Esophagus muscularis mucosa (tissue), 4 donors: ENCODE data around the gene RNF130.

Experiments
- CTCF ChIP-seq, 3 experiments: fragments of 200-600 bp in 2 of 3; fragments of 450-650 bp in 1 of 3; sonication (generic) in 2 of 3; IDR thresholded peaks; one replicate each; pipeline ENCODE4 v1.5.1; 2017 to 2019; ENCODE audit warnings: antibody characterized with exemption in 3 of 3, mild to moderate bottlenecking in 2 of 3, moderate library complexity in 1 of 3
- EP300 ChIP-seq: sonication (generic); formaldehyde crosslinking; IDR thresholded peaks from one replicate; pipeline ENCODE4 v1.6.1; 2017; ENCODE audit warnings: antibody characterized with exemption
- POLR2A ChIP-seq: fragments of 450-650 bp; IDR thresholded peaks from one replicate; pipeline ENCODE4 v1.6.1; 2017; ENCODE audit warnings: antibody characterized with exemption, moderate library complexity, mild to moderate bottlenecking, low read depth
- POLR2AphosphoS5 ChIP-seq, 2 donors: sonication (generic); formaldehyde crosslinking; IDR thresholded peaks; one replicate each; pipeline ENCODE4 v1.6.1; 2017; ENCODE audit warnings: antibody characterized with exemption in 2 of 2

- TF ChIP-seq CTCF (IDR thresholded peaks at IDR 0.05) (no peak), EP300 (no peak), POLR2AphosphoS5 (IDR thresholded peaks at IDR 0.05) (no peak), POLR2A (no peak)
Measured at GRCh38 chr5:180021900-180022299, 49.7 kb downstream of the RNF130 start.
